Ishikawa (cell line): ENCODE data around the gene ENPEP.

ENCODE experiments used
- CEBPB ChIP-seq: IDR thresholded peaks from 2 replicates; pipeline ENCODE4 v1.6.1; 2012
- CREB1 ChIP-seq: IDR thresholded peaks from 2 replicates; pipeline ENCODE4 v1.6.1; 2012; ENCODE audit warnings: low read depth
- EGR1 ChIP-seq: IDR thresholded peaks from 2 replicates; pipeline ENCODE4 v1.6.1; 2012
- EP300 ChIP-seq: IDR thresholded peaks from 2 replicates; pipeline ENCODE4 v1.6.1; 2012; ENCODE audit warnings: borderline replicate concordance
- FOXM1 ChIP-seq: IDR thresholded peaks from 2 replicates; pipeline ENCODE4 v1.6.1; 2012; ENCODE audit warnings: low read depth, borderline replicate concordance
- MAX ChIP-seq: IDR thresholded peaks from 2 replicates; pipeline ENCODE4 v1.6.1; 2012
- NFIC ChIP-seq: IDR thresholded peaks from 2 replicates; pipeline ENCODE4 v1.6.1; 2012
- RAD21 ChIP-seq: IDR thresholded peaks from 2 replicates; pipeline ENCODE4 v1.6.1; 2012; ENCODE audit warnings: low read depth
- REST ChIP-seq: IDR thresholded peaks from 2 replicates; pipeline ENCODE4 v1.6.1; 2012; ENCODE audit warnings: low read depth, mild to moderate bottlenecking
- TAF1 ChIP-seq: IDR thresholded peaks from 2 replicates; pipeline ENCODE4 v1.6.1; 2012; ENCODE audit warnings: low read depth, mild to moderate bottlenecking
- TCF12 ChIP-seq: IDR thresholded peaks from 2 replicates; pipeline ENCODE4 v1.6.1; 2012; ENCODE audit warnings: low read depth
- TEAD4 ChIP-seq: IDR thresholded peaks from 2 replicates; pipeline ENCODE4 v1.6.1; 2012
- USF1 ChIP-seq: IDR thresholded peaks from 2 replicates; pipeline ENCODE4 v1.6.1; 2012
- YY1 ChIP-seq: IDR thresholded peaks from 2 replicates; pipeline ENCODE4 v1.6.1; 2012; ENCODE audit warnings: low read depth
- ZBTB7A ChIP-seq: IDR thresholded peaks from 2 replicates; pipeline ENCODE4 v1.6.1; 2012; ENCODE audit warnings: low read depth

The ENPEP gene

GRCh38 chr4:110613745-110614144, 137.8 kb downstream of the ENPEP start:
- no peak for TF ChIP-seq EGR1
- no peak for TF ChIP-seq NFIC
- TF ChIP-seq YY1 = no peak

- TF ChIP-seq ZBTB7A (no peak), NFIC (no peak), EGR1 (no peak), TCF12 (no peak), MAX (no peak), RAD21 (no peak), YY1 (no peak), USF1 (no peak), TAF1 (no peak), EP300 (no peak), FOXM1 (no peak), CREB1 (no peak), CEBPB (no peak), REST (no peak), TEAD4 (no peak)
Observed at GRCh38 chr4:110614173-110614963, 138.4 kb downstream of the ENPEP start.
